HepG2 (cell line): ENCODE data around the gene MAB21L4. TPM values are rescaled to one million over a fixed set of nuclear protein-coding genes. Genes with fewer than 3 reads are reported as not detected.
A peak's percentile ranks its signal among the peaks of the same experiment; 100 is the strongest.

Experiments used
- ATAC-seq: fragments of 200-7000 bp; cut with Tn5 transposase; 3 replicates; pipeline ENCODE4 v1.9.1; 2020; ENCODE audit warnings: mild to moderate bottlenecking, moderate library complexity
- BruUV-seq: library from RNA; stranded (reverse); fragments of 400-500 nt; replicated peaks from 2 replicates; lab custom pipeline; 2021; lab: Mats Ljungman, UMichigan
- CTCF ChIA-PET: fragments of 300-600 bp; formaldehyde crosslinking; extraction: SDS; loops from one replicate; lab custom pipeline; 2021; ENCODE audit warnings: low total read pairs, inconsistent platforms, low intra/inter-chr PET ratio; lab: Yijun Ruan, JAX
- POLR2A ChIA-PET: fragments of 350-600 bp; sonication (Branson Sonifier 250); formaldehyde crosslinking; loops from one replicate; lab custom pipeline; 2020; ENCODE audit warnings: antibody characterized with exemption, inconsistent platforms; lab: Yijun Ruan, JAX
- DNase-seq: peaks from one replicate; pipeline ENCODE4 v3.0.0-alpha.2; 2015; ENCODE audit warnings: low spot score
- FAIRE-seq: peaks from 3 replicates; lab custom pipeline; 2011; peaks lifted over from hg19 to GRCh38; lab: Jason Lieb, UNC
- H2AFZ ChIP-seq: one replicate; pipeline ENCODE4 v1.6.1; 2011; ENCODE audit warnings: low read length, inconsistent platforms
- H3K27ac ChIP-seq: fragments of 300-600 bp; 3 replicates; pipeline ENCODE4 v1.8.0; 2011; ENCODE audit warnings: mixed run types, mild to moderate bottlenecking, mixed read lengths, low read length, inconsistent platforms; ENCODE audit not compliant: insufficient read depth; ENCODE audit errors: extremely low read length
- H3K27me3 ChIP-seq, 2 experiments: fragments of 200-600 bp in 1 of 2; 2 replicates in 1 of 2; 3 replicates in 1 of 2; pipeline versions ENCODE4 v1.6.0 to v1.8.0; 2011; ENCODE audit warnings: low read length in 2 of 2, mild to moderate bottlenecking in 2 of 2, moderate library complexity in 2 of 2, inconsistent platforms in 1 of 2; ENCODE audit not compliant: insufficient read depth in 2 of 2, control insufficient read depth in 1 of 2
- H3K36me3 ChIP-seq, 2 experiments: fragments of 200-600 bp in 1 of 2; replicated peaks in 1 of 2; 2 replicates in 1 of 2; 3 replicates in 1 of 2; pipeline versions ENCODE4 v1.5.1 to v1.8.0; 2011; ENCODE audit warnings: low read length in 2 of 2, inconsistent platforms in 1 of 2; ENCODE audit not compliant: insufficient read depth in 2 of 2, control insufficient read depth in 1 of 2
- H3K4me1 ChIP-seq: 2 replicates; pipeline ENCODE4 v1.5.1; 2012; ENCODE audit warnings: low read length, inconsistent platforms; ENCODE audit not compliant: insufficient read depth
- H3K4me2 ChIP-seq: 2 replicates; pipeline ENCODE4 v1.6.0; 2011; ENCODE audit warnings: low read depth, low read length, inconsistent platforms
- H3K4me3 ChIP-seq, 3 experiments: fragments of 200-600 bp in 1 of 3; sonication (generic), shearing (Covaris generic) in 1 of 3; replicated peaks in 1 of 3; 2 replicates each; pipeline ENCODE4 v1.5.1; 2011 to 2016; ENCODE audit warnings: low read length in 3 of 3, inconsistent platforms in 2 of 3, low read depth in 2 of 3, mild to moderate bottlenecking in 2 of 3, control low read depth in 1 of 3, mixed read lengths in 1 of 3; ENCODE audit not compliant: insufficient read depth in 1 of 3
- H3K79me2 ChIP-seq: one replicate; pipeline ENCODE4 v1.6.1; 2011; ENCODE audit warnings: low read length, inconsistent platforms; ENCODE audit not compliant: insufficient read depth
- H3K9ac ChIP-seq: 2 replicates; pipeline ENCODE4 v1.6.0; 2011; ENCODE audit warnings: mild to moderate bottlenecking, low read depth, low read length, inconsistent platforms; ENCODE audit not compliant: insufficient read depth
- H3K9me3 ChIP-seq: 2 replicates; pipeline ENCODE4 v1.5.1; 2012; ENCODE audit warnings: mild to moderate bottlenecking, low read length
- H4K20me1 ChIP-seq: 2 replicates; pipeline ENCODE4 v1.6.0; 2011; ENCODE audit warnings: inconsistent platforms, mild to moderate bottlenecking, low read length, moderate library complexity; ENCODE audit not compliant: insufficient read depth
- ARNT2 ChIP-seq: sonication (generic); formaldehyde crosslinking; IDR thresholded peaks from 2 replicates; pipeline ENCODE4 v1.8.0; 2022; ENCODE audit warnings: mild to moderate bottlenecking, low read depth, missing genetic modification reagents, moderate library complexity
- BCL6 ChIP-seq: IDR thresholded peaks from 2 replicates; pipeline ENCODE4 v1.6.1; 2016; ENCODE audit warnings: missing genetic modification reagents, missing compliant biosample characterization
- CEBPB ChIP-seq: IDR thresholded peaks from 2 replicates; pipeline ENCODE4 v1.6.1; 2011; ENCODE audit warnings: low read depth, low read length, improper control_type of control experiment, borderline replicate concordance
- FIP1L1 ChIP-seq: fragments of 200-400 bp; formaldehyde crosslinking; IDR thresholded peaks from 2 replicates; pipeline ENCODE4 v1.6.1; 2018; ENCODE audit warnings: low read depth, mild to moderate bottlenecking, low read length, moderate library complexity, borderline replicate concordance; ENCODE audit not compliant: insufficient read depth
- JUND ChIP-seq: sonication (generic); formaldehyde crosslinking; IDR thresholded peaks from 2 replicates; pipeline ENCODE4 v1.8.0; 2022; ENCODE audit warnings: mild to moderate bottlenecking, missing genetic modification reagents
- MAFK ChIP-seq, 2 experiments: IDR thresholded peaks in 1 of 2; conservative IDR thresholded peaks in 1 of 2; 2 replicates each; pipeline ENCODE4 v1.6.1; 2011; ENCODE audit warnings: improper control_type of control experiment in 2 of 2, low read length in 2 of 2
- MTA3 ChIP-seq: sonication (generic); formaldehyde crosslinking; IDR thresholded peaks from 2 replicates; pipeline ENCODE4 v1.4.0; 2020; ENCODE audit warnings: missing genetic modification reagents
- NFE2 ChIP-seq: sonication (generic); formaldehyde crosslinking; IDR thresholded peaks from 2 replicates; pipeline ENCODE4 v1.4.0; 2020; ENCODE audit warnings: missing genetic modification reagents
- ZHX1 ChIP-seq: sonication (generic); formaldehyde crosslinking; IDR thresholded peaks from 2 replicates; pipeline ENCODE4 v1.8.1; 2022; ENCODE audit warnings: low read depth, mild to moderate bottlenecking, missing genetic modification reagents
- ZKSCAN8 ChIP-seq: IDR thresholded peaks from 2 replicates; pipeline ENCODE4 v1.6.1; 2016; ENCODE audit warnings: borderline replicate concordance, missing genetic modification reagents, missing compliant biosample characterization
- ZNF546 ChIP-seq: sonication (generic); formaldehyde crosslinking; conservative IDR thresholded peaks from 2 replicates; pipeline ENCODE4 v1.8.1; 2023; ENCODE audit warnings: mild to moderate bottlenecking, missing genetic modification reagents
- ZNF713 ChIP-seq: sonication (generic); formaldehyde crosslinking; IDR thresholded peaks from 2 replicates; pipeline ENCODE4 v1.4.0; 2020; ENCODE audit warnings: mild to moderate bottlenecking, missing genetic modification reagents
- ZNF792 ChIP-seq: IDR thresholded peaks from 2 replicates; pipeline ENCODE4 v1.6.1; 2016
- WGBS: methylation state at CpG from one replicate; pipeline ENCODE4 v1.1.6; 2017; ENCODE audit warnings: low lambda C conversion rate; 5-methylcytosine and 5-hydroxymethylcytosine counted together
- in situ Hi-C: cut with HindIII; loops from 2 replicates; pipeline ENCODE4 v1.10.0; 2017; ENCODE audit warnings: low pct_unique_long_range_greater_than_20kb; ENCODE audit not compliant: extremely low pct_ligation_motif_present
- intact Hi-C: fragments of 100-400 bp; cut with micrococcal nuclease; formaldehyde crosslinking; loops from one replicate; pipeline ENCODE4 v1.10.0; 2022; ENCODE audit not compliant: unreplicated experiment
- polyA plus RNA-seq, 8 experiments: library from polyadenylated mRNA; depleted of rRNA in 3 of 8; stranded (reverse) in 7 of 8; unstranded in 1 of 8; fragments of >200 nt; fragmentation: Illumina TruSeq in 4 of 8; extraction: Trizol in 4 of 8; gene quantifications; 2 replicates each; pipeline versions ENCODE4 v1.2.1 to v1.2.3, GENCODE V29; 2011 to 2016; ENCODE audit warnings: low read depth in 4 of 8, missing spikeins in 1 of 8, mixed read lengths in 1 of 8; ENCODE audit not compliant: insufficient read depth in 1 of 8
- total RNA-seq, 5 experiments: library from RNA; depleted of rRNA; stranded (reverse); fragments of >200 nt; fragmentation: Illumina TruSeq; extraction: Trizol; gene quantifications; 2 replicates each; pipeline ENCODE4 v1.2.3, GENCODE V29; 2016; ENCODE audit warnings: low read depth in 1 of 5
- TF ChIP-seq, protein P1 (sequence below): sonication (generic); formaldehyde crosslinking; IDR thresholded peaks from 2 replicates; pipeline ENCODE4 v1.5.0; 2020; ENCODE audit warnings: mild to moderate bottlenecking, missing genetic modification reagents
- TF ChIP-seq, protein P2 (sequence below): sonication (generic); formaldehyde crosslinking; IDR thresholded peaks from 2 replicates; pipeline ENCODE4 v1.5.1; 2020; ENCODE audit warnings: missing genetic modification reagents, mild to moderate bottlenecking, borderline replicate concordance
- TF ChIP-seq, protein P3 (sequence below): conservative IDR thresholded peaks from 2 replicates; pipeline ENCODE4 v1.6.1; 2018; ENCODE audit warnings: missing genetic modification reagents

MAB21L4 gene
- total and polyA plus RNA-seq, 2 of the 13 experiments (the other 11 are each of a cell fraction or from before 2014, with no cell fraction given) = 3.0 to 14.0 TPM

GRCh38 chr2:240850026-240850425, 45.9 kb downstream of the MAB21L4 start:
- H3K27me3 ChIP-seq = peaks cover 3 to 38% of the 10 kb centered on the region in 2 experiments; a peak in 4 of 5 replicates
- H3K9me3 ChIP-seq = no peaks in the 10 kb centered on the region
- H3K4me2 ChIP-seq = no peak overlapping the region
- H3K4me1 ChIP-seq = peaks cover 7% of the 10 kb centered on the region; the same call in 1 of the 2 replicates
- ChIA-PET POLR2A (no interaction called here), CTCF (no interaction called here)
- no peak overlapping the region for H2AFZ ChIP-seq
- no peaks in the 10 kb centered on the region for H3K79me2 ChIP-seq
- H3K36me3 ChIP-seq = no peaks in the 10 kb centered on the region
- BruUV-seq = no TSS peak
- FAIRE-seq (no peak), DNase-seq (no peak), ATAC-seq (peak; percentile 5; the same call in 2 of the 3 replicates)
- no peak overlapping the region for H3K9ac ChIP-seq
- H4K20me1 ChIP-seq = no peaks in the 10 kb centered on the region
- no peak overlapping the region for H3K27ac ChIP-seq
- 9% methylated on average over 7 of the region's 11 CpGs for WGBS
- intact Hi-C loops (loop anchor here (2.0 to 10.0 kb wide), 2 partner anchors 213 to 375 kb away; no protein-coding TSS in a partner anchor), in situ Hi-C loops (loop anchor here (25.0 kb wide), 1 partner anchor 787 kb away; the partner anchor contains the start of genes ATG4B and THAP4)
- no peak overlapping the region for H3K4me3 ChIP-seq
- TF ChIP-seq FIP1L1 = no peak
- TF ChIP-seq ZKSCAN8 (CRISPR knock-in tag) = no peak
- TF ChIP-seq NFE2 (CRISPR knock-in tag) = no peak
- no peak for TF ChIP-seq MTA3
- no peak for TF ChIP-seq MAFK (conservative IDR thresholded peaks at IDR 0.05 in 1 of 2, IDR thresholded peaks at IDR 0.05 in 1 of 2; ENCODE audit: low read length in 2 of 2)
- no peak for TF ChIP-seq CEBPB
- TF ChIP-seq ZNF713 (CRISPR knock-in tag) = no peak
- no peak for TF ChIP-seq ZNF546 (CRISPR knock-in tag)
- TF ChIP-seq, protein P1, sequence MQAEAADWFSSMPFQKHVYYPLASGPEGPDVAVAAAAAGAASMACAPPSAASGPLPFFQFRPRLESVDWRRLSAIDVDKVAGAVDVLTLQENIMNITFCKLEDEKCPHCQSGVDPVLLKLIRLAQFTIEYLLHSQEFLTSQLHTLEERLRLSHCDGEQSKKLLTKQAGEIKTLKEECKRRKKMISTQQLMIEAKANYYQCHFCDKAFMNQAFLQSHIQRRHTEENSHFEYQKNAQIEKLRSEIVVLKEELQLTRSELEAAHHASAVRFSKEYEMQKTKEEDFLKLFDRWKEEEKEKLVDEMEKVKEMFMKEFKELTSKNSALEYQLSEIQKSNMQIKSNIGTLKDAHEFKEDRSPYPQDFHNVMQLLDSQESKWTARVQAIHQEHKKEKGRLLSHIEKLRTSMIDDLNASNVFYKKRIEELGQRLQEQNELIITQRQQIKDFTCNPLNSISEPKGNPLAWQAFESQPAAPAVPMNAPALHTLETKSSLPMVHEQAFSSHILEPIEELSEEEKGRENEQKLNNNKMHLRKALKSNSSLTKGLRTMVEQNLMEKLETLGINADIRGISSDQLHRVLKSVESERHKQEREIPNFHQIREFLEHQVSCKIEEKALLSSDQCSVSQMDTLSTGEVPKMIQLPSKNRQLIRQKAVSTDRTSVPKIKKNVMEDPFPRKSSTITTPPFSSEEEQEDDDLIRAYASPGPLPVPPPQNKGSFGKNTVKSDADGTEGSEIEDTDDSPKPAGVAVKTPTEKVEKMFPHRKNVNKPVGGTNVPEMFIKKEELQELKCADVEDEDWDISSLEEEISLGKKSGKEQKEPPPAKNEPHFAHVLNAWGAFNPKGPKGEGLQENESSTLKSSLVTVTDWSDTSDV (CRISPR knock-in tag) = no peak
- TF ChIP-seq, protein P2, sequence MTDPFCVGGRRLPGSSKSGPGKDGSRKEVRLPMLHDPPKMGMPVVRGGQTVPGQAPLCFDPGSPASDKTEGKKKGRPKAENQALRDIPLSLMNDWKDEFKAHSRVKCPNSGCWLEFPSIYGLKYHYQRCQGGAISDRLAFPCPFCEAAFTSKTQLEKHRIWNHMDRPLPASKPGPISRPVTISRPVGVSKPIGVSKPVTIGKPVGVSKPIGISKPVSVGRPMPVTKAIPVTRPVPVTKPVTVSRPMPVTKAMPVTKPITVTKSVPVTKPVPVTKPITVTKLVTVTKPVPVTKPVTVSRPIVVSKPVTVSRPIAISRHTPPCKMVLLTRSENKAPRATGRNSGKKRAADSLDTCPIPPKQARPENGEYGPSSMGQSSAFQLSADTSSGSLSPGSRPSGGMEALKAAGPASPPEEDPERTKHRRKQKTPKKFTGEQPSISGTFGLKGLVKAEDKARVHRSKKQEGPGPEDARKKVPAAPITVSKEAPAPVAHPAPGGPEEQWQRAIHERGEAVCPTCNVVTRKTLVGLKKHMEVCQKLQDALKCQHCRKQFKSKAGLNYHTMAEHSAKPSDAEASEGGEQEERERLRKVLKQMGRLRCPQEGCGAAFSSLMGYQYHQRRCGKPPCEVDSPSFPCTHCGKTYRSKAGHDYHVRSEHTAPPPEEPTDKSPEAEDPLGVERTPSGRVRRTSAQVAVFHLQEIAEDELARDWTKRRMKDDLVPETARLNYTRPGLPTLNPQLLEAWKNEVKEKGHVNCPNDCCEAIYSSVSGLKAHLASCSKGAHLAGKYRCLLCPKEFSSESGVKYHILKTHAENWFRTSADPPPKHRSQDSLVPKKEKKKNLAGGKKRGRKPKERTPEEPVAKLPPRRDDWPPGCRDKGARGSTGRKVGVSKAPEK (CRISPR knock-in tag) = no peak
- no peak for TF ChIP-seq ARNT2 (CRISPR knock-in tag)
- no peak for TF ChIP-seq ZHX1 (CRISPR knock-in tag)
- no peak for TF ChIP-seq ZNF792
- TF ChIP-seq JUND = no peak
- TF ChIP-seq, protein P3, sequence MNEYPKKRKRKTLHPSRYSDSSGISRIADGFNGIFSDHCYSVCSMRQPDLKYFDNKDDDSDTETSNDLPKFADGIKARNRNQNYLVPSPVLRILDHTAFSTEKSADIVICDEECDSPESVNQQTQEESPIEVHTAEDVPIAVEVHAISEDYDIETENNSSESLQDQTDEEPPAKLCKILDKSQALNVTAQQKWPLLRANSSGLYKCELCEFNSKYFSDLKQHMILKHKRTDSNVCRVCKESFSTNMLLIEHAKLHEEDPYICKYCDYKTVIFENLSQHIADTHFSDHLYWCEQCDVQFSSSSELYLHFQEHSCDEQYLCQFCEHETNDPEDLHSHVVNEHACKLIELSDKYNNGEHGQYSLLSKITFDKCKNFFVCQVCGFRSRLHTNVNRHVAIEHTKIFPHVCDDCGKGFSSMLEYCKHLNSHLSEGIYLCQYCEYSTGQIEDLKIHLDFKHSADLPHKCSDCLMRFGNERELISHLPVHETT (CRISPR knock-in tag) = no peak
- no peak for TF ChIP-seq BCL6 (CRISPR knock-in tag)
